ENCODE data around the gene STK16. TPM values are rescaled to one million over a fixed set of nuclear protein-coding genes. Genes with fewer than 3 reads are reported as not detected.
A peak's percentile ranks its signal among the peaks of the same experiment; 100 is the strongest.

Gene STK16
- total and polyA plus RNA-seq, 7 donors: 11.6 to 38.5 (median 16.0) TPM

DNA sequence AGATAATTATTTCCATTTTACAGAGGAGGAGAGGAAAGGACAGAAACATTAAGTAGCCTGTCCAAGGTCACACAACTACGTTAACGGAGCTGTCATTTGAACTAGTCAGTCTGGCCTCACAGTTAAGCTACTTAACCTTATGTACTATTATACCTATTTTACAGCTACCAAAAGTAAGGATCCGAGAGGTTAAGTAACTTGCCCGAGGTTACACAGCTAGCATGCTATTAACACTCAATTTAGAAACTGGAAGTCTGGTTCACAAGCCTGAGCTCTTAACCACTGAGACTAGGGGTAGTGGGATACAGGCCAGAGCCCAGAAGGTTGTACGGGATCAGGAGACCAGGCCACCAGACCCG, 511 bp upstream of the STK16 start:
- H3K4me3 ChIP-seq: peak overlapping the region; percentile 95
- DNase-seq (no peak), ATAC-seq (no peak)
- intact Hi-C loops (cut with DNase I): loop anchor here in 1 of 2 donors (10.0 kb wide), 1 partner anchor 50 kb away; no protein-coding TSS in a partner anchor
- peaks cover 34% of the 10 kb centered on the region for H3K4me1 ChIP-seq
- 33 to 40% (median 37%) methylated on average over 6 of the region's 6 CpGs for WGBS, 3 donors
- H3K9me3 ChIP-seq: no peaks in the 10 kb centered on the region
- peaks cover 0 to 30% of the 10 kb centered on the region in 2 donors for H3K36me3 ChIP-seq (ENCODE audit: insufficient read depth in 1 of 2, low read depth in 1 of 2)
- TF ChIP-seq, protein P1, sequence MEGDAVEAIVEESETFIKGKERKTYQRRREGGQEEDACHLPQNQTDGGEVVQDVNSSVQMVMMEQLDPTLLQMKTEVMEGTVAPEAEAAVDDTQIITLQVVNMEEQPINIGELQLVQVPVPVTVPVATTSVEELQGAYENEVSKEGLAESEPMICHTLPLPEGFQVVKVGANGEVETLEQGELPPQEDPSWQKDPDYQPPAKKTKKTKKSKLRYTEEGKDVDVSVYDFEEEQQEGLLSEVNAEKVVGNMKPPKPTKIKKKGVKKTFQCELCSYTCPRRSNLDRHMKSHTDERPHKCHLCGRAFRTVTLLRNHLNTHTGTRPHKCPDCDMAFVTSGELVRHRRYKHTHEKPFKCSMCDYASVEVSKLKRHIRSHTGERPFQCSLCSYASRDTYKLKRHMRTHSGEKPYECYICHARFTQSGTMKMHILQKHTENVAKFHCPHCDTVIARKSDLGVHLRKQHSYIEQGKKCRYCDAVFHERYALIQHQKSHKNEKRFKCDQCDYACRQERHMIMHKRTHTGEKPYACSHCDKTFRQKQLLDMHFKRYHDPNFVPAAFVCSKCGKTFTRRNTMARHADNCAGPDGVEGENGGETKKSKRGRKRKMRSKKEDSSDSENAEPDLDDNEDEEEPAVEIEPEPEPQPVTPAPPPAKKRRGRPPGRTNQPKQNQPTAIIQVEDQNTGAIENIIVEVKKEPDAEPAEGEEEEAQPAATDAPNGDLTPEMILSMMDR (IDR thresholded peaks at IDR 0.05): no peak
- no peaks in the 10 kb centered on the region for H3K27me3 ChIP-seq (ENCODE audit: insufficient read depth in 3 of 3, low read length in 2 of 3)
- peak overlapping the region; percentile 94 for H3K27ac ChIP-seq

DNA sequence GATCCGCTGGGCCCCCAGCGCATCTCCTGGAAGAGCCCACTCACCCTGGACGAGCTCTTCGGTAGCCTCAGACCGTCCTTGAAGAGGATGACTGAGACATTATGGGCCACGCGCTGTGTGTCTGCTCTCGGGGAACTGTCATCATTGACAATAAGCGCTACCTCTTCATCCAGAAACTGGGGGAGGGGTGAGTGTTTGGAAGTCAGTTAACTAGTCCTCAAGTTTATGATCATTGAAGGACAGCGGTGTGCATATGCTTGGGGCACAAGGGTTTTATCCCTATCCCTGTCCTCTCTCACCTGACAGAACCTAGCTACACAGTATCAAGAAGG, 586 bp downstream of the STK16 start:
- no peak for DNase-seq
- H3K27me3 ChIP-seq (ENCODE audit: insufficient read depth in 3 of 3, low read length in 2 of 3): no peaks in the 10 kb centered on the region
- H3K4me1 ChIP-seq: peaks cover 45% of the 10 kb centered on the region
- no peak for ATAC-seq
- H3K27ac ChIP-seq: peak overlapping the region; percentile 94
- intact Hi-C loops (cut with DNase I): loop anchor here in 1 of 2 donors (10.0 kb wide), 1 partner anchor 49 kb away; no protein-coding TSS in a partner anchor
- peaks cover 0 to 41% of the 10 kb centered on the region in 2 donors for H3K36me3 ChIP-seq (ENCODE audit: insufficient read depth in 1 of 2, low read depth in 1 of 2)
- no peaks in the 10 kb centered on the region for H3K9me3 ChIP-seq
- H3K4me3 ChIP-seq: peak overlapping the region; percentile 95
- 14 to 15% (median 14%) methylated on average over 10 of the region's 10 CpGs for WGBS, 3 donors
- TF ChIP-seq, protein P1 (IDR thresholded peaks at IDR 0.05): no peak

DNA sequence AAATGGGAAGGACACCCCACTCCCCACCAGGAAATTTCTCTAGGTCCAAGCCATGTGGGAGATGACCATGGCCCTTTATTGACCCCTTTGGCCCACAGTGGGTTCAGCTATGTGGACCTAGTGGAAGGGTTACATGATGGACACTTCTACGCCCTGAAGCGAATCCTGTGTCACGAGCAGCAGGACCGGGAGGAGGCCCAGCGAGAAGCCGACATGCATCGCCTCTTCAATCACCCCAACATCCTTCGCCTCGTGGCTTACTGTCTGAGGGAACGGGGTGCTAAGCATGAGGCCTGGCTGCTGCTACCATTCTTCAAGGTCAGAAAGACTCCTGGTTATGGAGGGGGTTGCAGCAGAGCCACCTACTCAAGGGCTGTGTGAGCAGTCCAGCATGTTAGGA, 1.3 kb downstream of the STK16 start:
- ATAC-seq (no peak), DNase-seq (no peak)
- TF ChIP-seq, protein P1 (IDR thresholded peaks at IDR 0.05): no peak
- Histone ChIP-seq H3K9me3 (no peaks in the 10 kb centered on the region), H3K4me3 (peak overlapping the region; percentile 95), H3K27me3 (ENCODE audit: insufficient read depth in 3 of 3, low read length in 2 of 3) (no peaks in the 10 kb centered on the region), H3K36me3 (ENCODE audit: insufficient read depth in 1 of 2, low read depth in 1 of 2) (peaks cover 0 to 48% of the 10 kb centered on the region in 2 donors), H3K27ac (peak overlapping the region; percentile 94), H3K4me1 (peaks cover 52% of the 10 kb centered on the region)
- intact Hi-C loops (cut with DNase I): loop anchor here in 1 of 2 donors (10.0 kb wide), 1 partner anchor 48 kb away; no protein-coding TSS in a partner anchor
- 90 to 94% (median 92%) methylated on average over 10 of the region's 10 CpGs for WGBS, 3 donors

DNA sequence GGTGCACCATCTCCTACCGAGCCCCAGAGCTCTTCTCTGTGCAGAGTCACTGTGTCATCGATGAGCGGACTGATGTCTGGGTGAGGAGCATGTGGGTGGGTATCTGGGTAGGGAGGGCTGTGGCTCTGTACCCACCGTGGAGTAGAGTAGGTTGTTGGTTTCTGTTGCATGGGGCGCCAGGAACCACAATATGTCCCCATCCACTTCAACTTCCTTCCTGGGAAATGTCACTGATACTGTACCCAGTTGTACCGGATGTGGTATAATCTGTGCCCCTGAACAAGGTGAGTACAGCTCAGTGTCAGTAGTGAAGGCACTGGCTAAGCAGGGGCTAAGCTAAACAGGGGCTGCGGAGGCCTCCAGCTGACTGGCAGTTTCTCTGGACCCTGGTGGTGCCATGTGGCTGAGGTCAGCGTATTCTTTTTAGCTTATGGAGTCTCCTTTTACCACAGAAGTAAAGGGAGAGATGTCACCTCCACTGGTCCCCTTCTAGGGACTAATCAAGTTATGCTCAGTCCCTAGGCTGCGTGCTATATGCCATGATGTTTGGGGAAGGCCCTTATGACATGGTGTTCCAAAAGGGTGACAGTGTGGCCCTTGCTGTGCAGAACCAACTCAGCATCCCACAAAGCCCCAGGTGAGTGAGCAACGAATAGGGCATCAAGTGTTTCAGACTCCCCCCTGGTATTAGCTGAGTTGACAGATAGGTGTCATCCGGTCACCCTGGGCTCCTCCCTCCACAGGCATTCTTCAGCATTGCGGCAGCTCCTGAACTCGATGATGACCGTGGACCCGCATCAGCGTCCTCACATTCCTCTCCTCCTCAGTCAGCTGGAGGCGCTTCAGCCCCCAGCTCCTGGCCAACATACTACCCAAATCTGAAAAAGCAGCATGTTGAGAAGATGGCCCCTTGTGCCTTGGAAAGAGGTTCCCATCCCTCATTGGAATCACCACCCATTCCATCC, 2.7 kb downstream of the STK16 start:
- TF ChIP-seq, protein P1 (IDR thresholded peaks at IDR 0.05): no peak
- Histone ChIP-seq H3K27ac (peak overlapping the region; percentile 94), H3K36me3 (ENCODE audit: insufficient read depth in 1 of 2, low read depth in 1 of 2) (peaks cover 0 to 55% of the 10 kb centered on the region in 2 donors), H3K4me1 (peaks cover 59% of the 10 kb centered on the region), H3K27me3 (ENCODE audit: insufficient read depth in 3 of 3, low read length in 2 of 3) (no peaks in the 10 kb centered on the region), H3K9me3 (no peaks in the 10 kb centered on the region), H3K4me3 (peak overlapping the region; percentile 75)
- DNase-seq: no peak
- WGBS, 3 donors: 73 to 85% (median 75%) methylated on average over 17 of the region's 17 CpGs
- intact Hi-C loops (cut with DNase I): loop anchor here in 1 of 2 donors (10.0 kb wide), 1 partner anchor 47 kb away; no protein-coding TSS in a partner anchor
- peak in 1 of 4 donors; percentile 16 for ATAC-seq
